Activated CD8-positive, alpha-beta memory T cell treated with anti-CD3 and anti-CD28 coated beads, Interleukin-2, amount 50 U/mL, for 1 hour (primary cell): ENCODE results near the gene ARHGAP40.
"Not testable (repeated sequence)": the region's sequence is repeated elsewhere in the genome, so short reads cannot be mapped to it uniquely, and the experiment has no call there.

Experiments
- DNase-seq: peaks from one replicate; pipeline ENCODE4 v3.0.0-alpha.2; 2020; ENCODE audit errors: extremely low read depth

The ARHGAP40 gene

GRCh38 chr20:38588303-38588702 is 13.3 kb upstream of the ARHGAP40 start:
- no peak for DNase-seq

- no peak for DNase-seq
Observed at GRCh38 chr20:38589351-38589750, 12.3 kb upstream of the ARHGAP40 start.

- no peak for DNase-seq
Observed at GRCh38 chr20:38589967-38590675, 11.5 kb upstream of the ARHGAP40 start.

GRCh38 chr20:38590676-38591473 is 10.7 kb upstream of the ARHGAP40 start:
- no peak for DNase-seq

GRCh38 chr20:38591474-38592410 is 9.9 kb upstream of the ARHGAP40 start:
- DNase-seq, result no peak

- not testable (repeated sequence) for DNase-seq
Observed at GRCh38 chr20:38592411-38592790, 9.2 kb upstream of the ARHGAP40 start.

GRCh38 chr20:38594281-38594680 is 7.3 kb upstream of the ARHGAP40 start:
- not testable (repeated sequence) for DNase-seq

GRCh38 chr20:38595886-38596285 is 5.7 kb upstream of the ARHGAP40 start:
- not testable (repeated sequence) for DNase-seq

GRCh38 chr20:38599410-38599882 is 2.2 kb upstream of the ARHGAP40 start:
- no peak for DNase-seq

- no peak for DNase-seq
Observed at GRCh38 chr20:38600057-38600456, 1.6 kb upstream of the ARHGAP40 start.

GRCh38 chr20:38602185-38602581 is 574 bp downstream of the ARHGAP40 start:
- no peak for DNase-seq

GRCh38 chr20:38603286-38603685 is 1.7 kb downstream of the ARHGAP40 start:
- no peak for DNase-seq

GRCh38 chr20:38604873-38605303 is 3.3 kb downstream of the ARHGAP40 start:
- no peak for DNase-seq

GRCh38 chr20:38607351-38607750 is 5.7 kb downstream of the ARHGAP40 start:
- no peak for DNase-seq

GRCh38 chr20:38608188-38608587 is 6.6 kb downstream of the ARHGAP40 start:
- DNase-seq, result no peak

GRCh38 chr20:38609815-38610214 is 8.2 kb downstream of the ARHGAP40 start:
- no peak for DNase-seq

GRCh38 chr20:38610521-38610920 is 8.9 kb downstream of the ARHGAP40 start:
- no peak for DNase-seq

- DNase-seq, result no peak
Observed at GRCh38 chr20:38612751-38613515, 11.3 kb downstream of the ARHGAP40 start.

GRCh38 chr20:38615283-38615682 is 13.7 kb downstream of the ARHGAP40 start:
- DNase-seq, result no peak

- no peak for DNase-seq
Observed at GRCh38 chr20:38616457-38616856, 14.8 kb downstream of the ARHGAP40 start.
